ENCODE results near the gene AHCY. TPM values are rescaled to one million over a fixed set of nuclear protein-coding genes. Genes with fewer than 3 reads are reported as not detected.
"Not testable (repeated sequence)": the region's sequence is repeated elsewhere in the genome, so short reads cannot be mapped to it uniquely, and the experiment has no call there.

The AHCY gene
- total RNA-seq, 2 donors from 2014 or later = 73.2 to 85.4 TPM

GRCh38 chr20:34345402-34345736 is 42.2 kb upstream of the AHCY start:
- no peak for ATAC-seq

GRCh38 chr20:34344238-34344637 is 41.1 kb upstream of the AHCY start:
- Histone ChIP-seq H3K27ac (no peak overlapping the region), H3K27me3 (no peaks in the 10 kb centered on the region), H3K4me1 (no peaks in the 10 kb centered on the region), H3K9me3 (no peaks in the 10 kb centered on the region), H3K4me3 (no peak overlapping the region), H3K36me3 (replicated peaks in 1 of 2; ENCODE audit: insufficient read depth in 1 of 2, low read depth in 2 of 2) (no peaks in the 10 kb centered on the region)
- DNase-seq (no peak), ATAC-seq (no peak)
- WGBS, 2 donors = 64 to 77% methylated on average over 5 of the region's 5 CpGs
- TF ChIP-seq, protein P1, sequence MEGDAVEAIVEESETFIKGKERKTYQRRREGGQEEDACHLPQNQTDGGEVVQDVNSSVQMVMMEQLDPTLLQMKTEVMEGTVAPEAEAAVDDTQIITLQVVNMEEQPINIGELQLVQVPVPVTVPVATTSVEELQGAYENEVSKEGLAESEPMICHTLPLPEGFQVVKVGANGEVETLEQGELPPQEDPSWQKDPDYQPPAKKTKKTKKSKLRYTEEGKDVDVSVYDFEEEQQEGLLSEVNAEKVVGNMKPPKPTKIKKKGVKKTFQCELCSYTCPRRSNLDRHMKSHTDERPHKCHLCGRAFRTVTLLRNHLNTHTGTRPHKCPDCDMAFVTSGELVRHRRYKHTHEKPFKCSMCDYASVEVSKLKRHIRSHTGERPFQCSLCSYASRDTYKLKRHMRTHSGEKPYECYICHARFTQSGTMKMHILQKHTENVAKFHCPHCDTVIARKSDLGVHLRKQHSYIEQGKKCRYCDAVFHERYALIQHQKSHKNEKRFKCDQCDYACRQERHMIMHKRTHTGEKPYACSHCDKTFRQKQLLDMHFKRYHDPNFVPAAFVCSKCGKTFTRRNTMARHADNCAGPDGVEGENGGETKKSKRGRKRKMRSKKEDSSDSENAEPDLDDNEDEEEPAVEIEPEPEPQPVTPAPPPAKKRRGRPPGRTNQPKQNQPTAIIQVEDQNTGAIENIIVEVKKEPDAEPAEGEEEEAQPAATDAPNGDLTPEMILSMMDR (IDR thresholded peaks at IDR 0.05) = no peak
- TF ChIP-seq POLR2A (IDR thresholded peaks at IDR 0.05) = no peak
- intact Hi-C loops (cut with DNase I) = no loop called here

More at GRCh38 chr20:34345402-34345736, 42.2 kb upstream of the AHCY start:
- intact Hi-C loops (cut with DNase I) = no loop called here
- WGBS, 2 donors = 93 to 95% methylated on average over 5 to 6 of the region's 6 CpGs
- Histone ChIP-seq H3K4me1 (no peaks in the 10 kb centered on the region), H3K4me3 (no peak overlapping the region), H3K27me3 (no peaks in the 10 kb centered on the region), H3K27ac (no peak overlapping the region), H3K9me3 (no peaks in the 10 kb centered on the region), H3K36me3 (replicated peaks in 1 of 2; ENCODE audit: insufficient read depth in 1 of 2, low read depth in 2 of 2) (no peaks in the 10 kb centered on the region)
- TF ChIP-seq, protein P1 (IDR thresholded peaks at IDR 0.05) = no peak
- no peak for TF ChIP-seq POLR2A (IDR thresholded peaks at IDR 0.05)
- DNase-seq = no peak

GRCh38 chr20:34343458-34344211 is 40.5 kb upstream of the AHCY start:
- no peak for ATAC-seq
- WGBS, 2 donors = 86 to 91% methylated on average over 10 of the region's 10 CpGs
- intact Hi-C loops (cut with DNase I) = no loop called here
- no peaks in the 10 kb centered on the region for H3K4me1 ChIP-seq
- no peaks in the 10 kb centered on the region for H3K9me3 ChIP-seq
- no peaks in the 10 kb centered on the region for H3K36me3 ChIP-seq (replicated peaks in 1 of 2; ENCODE audit: insufficient read depth in 1 of 2, low read depth in 2 of 2)
- H3K27me3 ChIP-seq = no peaks in the 10 kb centered on the region
- H3K27ac ChIP-seq = no peak overlapping the region
- TF ChIP-seq, protein P1 (IDR thresholded peaks at IDR 0.05) = no peak
- TF ChIP-seq POLR2A (IDR thresholded peaks at IDR 0.05) = no peak
- no peak overlapping the region for H3K4me3 ChIP-seq
- no peak for DNase-seq

- intact Hi-C loops (cut with DNase I); ATAC-seq: not testable (repeated sequence)
- WGBS, 2 donors = 86 to 94% methylated on average over 9 of the region's 9 CpGs
These were observed 38.0 kb upstream of the AHCY start for GRCh38 chr20:34341199-34341598.

DNA sequence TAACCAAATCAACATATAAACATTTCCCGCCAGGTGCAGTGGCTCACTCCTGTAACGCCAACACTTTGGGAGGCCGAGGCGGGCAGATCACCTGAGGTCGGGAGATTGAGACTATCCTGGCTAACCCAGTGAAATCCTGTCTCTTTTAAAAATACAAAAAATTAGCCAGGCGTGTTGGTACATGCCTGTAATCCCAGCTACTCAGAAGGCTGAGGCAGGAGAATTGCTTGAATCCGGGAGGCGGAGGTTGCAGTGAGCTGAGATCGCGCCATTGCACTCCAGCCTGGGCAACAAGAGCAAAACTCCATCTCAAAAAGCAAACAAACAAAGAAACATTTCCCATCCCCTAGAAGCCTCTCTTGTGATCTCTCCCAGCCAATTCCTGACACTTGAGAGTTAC is 37.6 kb upstream of the AHCY start:
- H3K9me3 ChIP-seq; H3K4me3 ChIP-seq; ATAC-seq; DNase-seq; H3K27ac ChIP-seq; H3K27me3 ChIP-seq; H3K4me1 ChIP-seq; H3K36me3 ChIP-seq (replicated peaks in 1 of 2; ENCODE audit: insufficient read depth in 1 of 2, low read depth in 2 of 2); intact Hi-C loops (cut with DNase I): not testable (repeated sequence)
- 86 to 87% methylated on average over 10 of the region's 10 CpGs for WGBS, 2 donors

More at GRCh38 chr20:34341199-34341598, 38.0 kb upstream of the AHCY start:
- not testable (repeated sequence) for H3K36me3 ChIP-seq (replicated peaks in 1 of 2; ENCODE audit: insufficient read depth in 1 of 2, low read depth in 2 of 2); H3K27ac ChIP-seq; H3K27me3 ChIP-seq; H3K4me3 ChIP-seq; H3K9me3 ChIP-seq; H3K4me1 ChIP-seq; DNase-seq

All from body of pancreas (tissue), 4 donors.